COLO668 (cell line): ENCODE data around the gene ALDH7A1.
A peak's percentile ranks its signal among the peaks of the same experiment; 100 is the strongest.
"Not testable (repeated sequence)": the region's sequence is repeated elsewhere in the genome, so short reads cannot be mapped to it uniquely, and the experiment has no call there.

Source experiments
- DNase-seq: peaks from one replicate; lab custom pipeline; 2025; ENCODE audit not compliant: unreplicated experiment; lab: John Stamatoyannopoulos, UW

Gene ALDH7A1

GRCh38 chr5:126595486-126596083, 566 bp upstream of the ALDH7A1 start:
- DNase-seq = no peak

DNA sequence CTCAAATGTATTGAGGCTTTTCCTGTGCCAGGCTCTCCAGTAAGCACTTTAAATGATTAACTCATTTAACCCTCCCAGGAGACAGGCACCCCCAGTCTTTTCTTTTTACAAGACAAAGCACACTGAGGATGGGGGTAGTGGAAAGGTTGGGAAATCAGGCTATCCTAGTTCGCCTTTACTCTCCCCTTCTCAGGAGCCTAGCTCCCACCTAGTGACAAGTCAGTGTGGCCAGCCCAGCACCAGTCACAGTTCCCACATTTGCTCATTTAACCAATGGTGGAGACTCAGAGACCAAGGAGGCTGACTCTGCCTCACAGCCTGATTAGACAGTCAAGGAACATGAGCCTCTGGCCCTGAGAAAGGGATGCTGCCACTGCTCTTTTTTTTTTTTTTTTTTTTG, 3.5 kb downstream of the ALDH7A1 start:
- no peak for DNase-seq

GRCh38 chr5:126589536-126590297, 5.3 kb downstream of the ALDH7A1 start:
- DNase-seq = no peak

- DNase-seq = no peak
Observed at GRCh38 chr5:126587551-126588390, 7.2 kb downstream of the ALDH7A1 start.

DNA sequence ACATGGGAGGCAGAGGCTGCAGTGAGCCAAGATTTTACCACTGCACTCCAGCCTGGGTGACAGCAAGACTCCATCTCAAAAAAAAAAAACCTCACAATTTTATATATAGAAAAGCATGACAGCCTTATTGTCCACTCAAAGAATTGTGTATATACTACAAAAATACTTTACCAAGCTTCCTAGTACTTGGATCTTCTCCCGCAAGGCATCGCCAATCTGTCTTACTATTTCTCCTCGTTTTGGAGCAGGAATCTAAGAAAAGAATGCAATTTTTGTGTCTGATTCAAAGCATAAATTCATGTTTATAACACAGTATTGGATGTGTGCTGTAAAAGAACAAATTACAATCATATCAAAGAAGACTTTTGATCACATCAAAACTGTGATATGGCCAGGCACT, 11.3 kb downstream of the ALDH7A1 start:
- no peak for DNase-seq

- no peak for DNase-seq
Observed at GRCh38 chr5:126579716-126580115, 15.3 kb downstream of the ALDH7A1 start.

DNA sequence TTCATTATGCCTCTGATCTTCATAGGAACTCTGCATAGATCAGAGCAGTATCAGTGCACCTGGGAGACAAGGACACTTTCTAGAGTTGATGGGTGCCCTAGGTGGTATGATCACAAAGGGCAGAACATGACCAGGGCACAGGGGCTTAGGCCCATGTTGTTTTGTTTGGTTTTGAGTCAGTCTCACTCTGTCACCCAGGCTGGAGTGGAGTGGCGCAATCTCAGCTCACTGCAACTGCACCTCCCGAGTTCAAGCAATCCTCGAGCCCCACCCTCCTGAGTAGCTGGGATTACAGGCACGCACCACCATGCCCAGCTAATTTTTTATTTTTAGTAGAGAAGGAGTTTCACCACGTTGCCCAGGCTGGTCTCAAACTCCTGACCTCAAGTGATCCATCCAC, 17.6 kb downstream of the ALDH7A1 start:
- DNase-seq = no peak

DNA sequence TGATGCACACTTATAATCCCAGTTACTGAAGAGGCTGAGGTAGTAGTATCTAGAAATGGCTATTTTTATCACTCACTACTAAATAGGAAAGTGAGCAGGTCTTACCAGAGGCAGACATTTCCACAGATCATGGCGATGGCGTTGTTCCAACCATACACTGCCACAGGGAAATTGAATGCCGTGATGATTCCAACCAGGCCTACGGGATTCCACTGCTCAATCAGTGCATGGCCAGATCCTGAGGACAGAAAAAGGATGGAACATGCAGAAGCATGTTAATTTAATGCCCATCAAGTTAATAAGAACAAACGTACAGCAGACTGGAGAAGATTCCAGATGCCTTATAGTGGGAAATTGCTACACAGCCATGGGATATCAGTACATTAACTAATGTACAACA, 18.0 kb downstream of the ALDH7A1 start:
- DNase-seq = no peak

- no peak for DNase-seq
Observed at GRCh38 chr5:126575644-126576043, 19.4 kb downstream of the ALDH7A1 start.

- DNase-seq = no peak
Observed at GRCh38 chr5:126568206-126568755, 26.7 kb downstream of the ALDH7A1 start.

DNA sequence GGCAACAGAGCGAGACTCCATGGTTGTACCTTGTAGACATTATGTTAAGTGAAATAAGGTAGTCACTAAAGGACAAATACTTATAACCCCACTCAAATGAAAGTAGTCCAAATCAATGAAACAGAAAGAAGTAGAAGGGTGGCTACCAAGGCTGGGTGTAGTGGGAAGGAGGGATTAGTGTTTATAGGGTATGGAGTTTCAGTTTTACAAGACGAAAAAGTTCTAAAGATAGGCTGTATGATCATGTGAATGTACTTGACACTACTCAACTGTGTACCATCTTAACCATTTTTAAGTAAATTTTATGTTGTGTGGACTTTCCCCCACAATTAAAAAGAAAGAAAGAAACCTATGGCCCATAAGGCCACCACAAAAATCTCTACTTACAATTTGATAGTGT, 32.2 kb downstream of the ALDH7A1 start:
- no peak for DNase-seq

- no peak for DNase-seq
Observed at GRCh38 chr5:126561908-126562307, 33.1 kb downstream of the ALDH7A1 start.

DNA sequence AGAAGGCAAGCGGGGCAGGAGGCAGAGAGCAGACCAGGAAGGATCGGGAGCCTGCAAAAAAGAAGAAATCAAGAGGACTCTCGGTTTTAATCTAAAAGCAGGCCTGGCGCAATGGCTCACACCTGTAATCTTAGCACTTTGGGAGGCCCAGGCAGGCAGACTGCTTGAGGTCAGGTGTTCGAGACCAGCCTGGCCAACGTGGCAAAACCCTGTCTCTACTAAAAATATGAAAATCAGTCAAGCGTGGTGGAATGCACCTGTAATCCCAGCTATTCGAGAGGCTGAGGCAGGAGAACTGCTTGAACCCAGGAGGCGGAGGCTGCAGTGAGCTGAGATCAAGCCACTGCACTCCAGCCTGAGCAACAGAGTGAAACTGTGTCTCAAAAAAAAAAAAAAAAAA, 39.9 kb downstream of the ALDH7A1 start:
- DNase-seq = not testable (repeated sequence)

GRCh38 chr5:126552614-126553013, 42.4 kb downstream of the ALDH7A1 start:
- no peak for DNase-seq

DNA sequence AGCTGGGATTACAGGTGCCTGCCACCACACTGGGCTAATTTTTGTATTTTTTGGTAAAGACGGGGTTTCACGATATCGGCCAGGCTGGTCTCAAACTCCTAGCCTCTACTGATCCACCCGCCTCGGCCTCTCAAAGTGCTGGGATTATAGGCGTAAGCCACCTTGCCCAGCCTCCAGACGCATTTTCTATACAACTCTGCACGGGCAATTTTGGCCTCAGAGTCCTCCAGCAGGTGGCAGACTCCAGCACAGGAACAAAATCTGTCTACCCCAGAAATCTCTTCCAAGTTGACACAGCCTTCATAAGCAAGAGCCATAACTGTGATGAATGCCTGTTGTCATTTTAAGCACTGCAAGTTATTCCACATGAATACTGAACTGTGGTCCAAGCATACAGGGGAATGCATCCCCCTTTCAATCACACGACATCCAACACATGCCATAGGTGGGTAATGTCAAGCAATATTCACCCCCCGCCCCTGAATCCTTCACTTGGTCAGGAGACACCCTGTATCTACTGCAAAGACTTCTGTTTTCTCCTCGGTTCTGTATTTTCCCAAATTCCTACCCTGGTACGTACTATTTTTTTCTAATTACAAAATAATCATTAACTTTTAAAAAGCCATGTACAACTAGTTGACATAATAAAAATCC, 50.8 kb downstream of the ALDH7A1 start:
- peak; percentile 23 for DNase-seq

GRCh38 chr5:126543660-126544059, 51.4 kb downstream of the ALDH7A1 start:
- DNase-seq = no peak

- no peak for DNase-seq
Observed at GRCh38 chr5:126543009-126543408, 52.0 kb downstream of the ALDH7A1 start.

DNA sequence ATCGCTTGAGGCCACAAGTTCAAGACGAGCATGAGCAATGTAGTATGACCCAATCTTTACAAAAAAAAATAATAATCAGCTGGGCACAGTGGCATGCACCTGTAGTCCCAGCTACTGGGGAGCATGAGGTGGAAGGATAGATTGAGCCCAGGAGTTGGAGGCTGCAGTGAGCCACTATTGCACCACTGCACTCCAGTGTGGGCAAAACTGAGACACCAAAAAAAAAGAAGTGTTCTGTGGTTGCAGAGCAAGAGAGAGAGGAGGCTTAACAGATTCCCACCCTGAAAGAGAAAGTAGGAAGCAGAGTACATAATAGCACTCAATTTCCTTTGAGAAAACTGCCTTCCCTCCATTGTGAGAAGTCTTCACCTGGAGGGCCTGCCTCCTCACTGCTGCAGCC, 52.6 kb downstream of the ALDH7A1 start:
- DNase-seq = no peak

DNA sequence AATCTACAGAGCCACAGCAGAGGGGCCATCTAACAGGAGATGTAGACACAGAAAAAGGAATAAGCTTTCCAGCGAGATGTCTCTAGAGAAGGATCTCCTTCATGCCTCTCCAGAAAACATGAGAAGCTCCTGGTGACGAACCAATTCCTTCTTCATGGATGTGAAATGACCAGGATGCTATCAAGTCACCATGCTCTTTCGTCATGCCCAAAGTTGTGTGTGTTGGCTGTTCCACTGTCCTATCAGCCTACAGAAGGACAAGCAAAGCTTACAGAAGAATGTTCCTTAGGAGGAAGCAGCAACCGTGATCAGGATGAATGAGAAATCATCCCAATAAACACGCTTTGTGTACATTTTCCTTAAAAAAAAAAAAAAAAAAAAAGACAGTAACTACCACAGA, 54.4 kb downstream of the ALDH7A1 start:
- no peak for DNase-seq

- no peak for DNase-seq
Observed at GRCh38 chr5:126538579-126538978, 56.4 kb downstream of the ALDH7A1 start.

- no peak for DNase-seq
Observed at GRCh38 chr5:126536874-126537273, 58.1 kb downstream of the ALDH7A1 start.
